Gastrocnemius medialis (tissue), 4 donors: ENCODE measurements around the gene COBL. TPM values are rescaled to one million over a fixed set of nuclear protein-coding genes. Genes with fewer than 3 reads are reported as not detected.
"Not testable (repeated sequence)": the region's sequence is repeated elsewhere in the genome, so short reads cannot be mapped to it uniquely, and the experiment has no call there.

Source experiments
- ATAC-seq, 2 donors: fragments of 150-250 bp; one replicate each; pipeline ENCODE4 v1.9.1; 2016
- DNase-seq, 2 donors: peaks; one replicate each; pipeline ENCODE4 v3.0.0-alpha.2; 2019
- H3K27ac ChIP-seq, 4 donors: fragments of 200-600 bp; sonication (generic); 1 replicate in 1 of 4; 2 replicates in 3 of 4; pipeline ENCODE4 v1.5.1; 2016 to 2018; ENCODE audit warnings: mild to moderate bottlenecking in 2 of 4, moderate library complexity in 1 of 4
- H3K27me3 ChIP-seq, 3 donors: fragments of 200-600 bp; sonication (generic) in 2 of 3; 1 replicate in 1 of 3; 2 replicates in 2 of 3; pipeline versions ENCODE4 v1.5.1 to v1.6.0; 2016 to 2019; ENCODE audit warnings: mild to moderate bottlenecking in 1 of 3, moderate library complexity in 1 of 3
- H3K36me3 ChIP-seq, 2 donors: fragments of 200-600 bp; sonication (generic) in 1 of 2; one replicate each; pipeline ENCODE4 v1.5.1; 2017 to 2018
- H3K4me1 ChIP-seq, 2 donors: fragments of 200-600 bp; sonication (generic) in 1 of 2; one replicate each; pipeline ENCODE4 v1.5.1; 2016 to 2017; ENCODE audit warnings: mild to moderate bottlenecking in 2 of 2
- H3K4me3 ChIP-seq, 4 donors: fragments of 200-600 bp; sonication (generic) in 3 of 4; 1 replicate in 1 of 4; 2 replicates in 3 of 4; pipeline ENCODE4 v1.5.1; 2016 to 2019; ENCODE audit warnings: mild to moderate bottlenecking in 2 of 4
- H3K9me3 ChIP-seq, 3 donors: fragments of 200-600 bp; sonication (generic) in 2 of 3; 1 replicate in 1 of 3; 2 replicates in 2 of 3; pipeline ENCODE4 v1.5.1; 2016 to 2019
- CTCF ChIP-seq, 5 experiments: fragments of 450-650 bp in 3 of 5; fragments of 200-600 bp in 2 of 5; sonication (generic) in 2 of 5; IDR thresholded peaks in 4 of 5; conservative IDR thresholded peaks in 1 of 5; 1 replicate in 4 of 5; 2 replicates in 1 of 5; pipeline ENCODE4 v1.5.1; 2016 to 2019; ENCODE audit warnings: antibody characterized with exemption in 5 of 5, mild to moderate bottlenecking in 3 of 5, moderate library complexity in 3 of 5
- POLR2A ChIP-seq, 2 donors: fragments of 450-650 bp; IDR thresholded peaks; one replicate each; pipeline ENCODE4 v1.6.1; 2017; ENCODE audit warnings: antibody characterized with exemption in 2 of 2, mild to moderate bottlenecking in 2 of 2, moderate library complexity in 2 of 2
- in situ Hi-C, 4 donors: fragments of 200-750 bp; cut with MboI; loops; one replicate each; pipeline versions ENCODE4 v1.15.0 to v1.8.0; 2017; ENCODE audit warnings: low sequenced_read_pairs in 4 of 4
- intact Hi-C: fragments of 100-400 bp; cut with DNase I; formaldehyde crosslinking; loops from one replicate; pipeline ENCODE4 v1.15.1; 2023; ENCODE audit warnings: low total_unique reads
- total RNA-seq, 4 donors: library from RNA; depleted of rRNA; stranded (reverse); fragments of >200 nt; gene quantifications; one replicate each; pipeline versions ENCODE4 v1.1.0 to v1.2.3, GENCODE V29; 2016

Gene COBL
- total RNA-seq, 4 donors from 2014 or later: 82.1 to 170 (median 124) TPM

GRCh38 chr7:51214098-51214497 lies 102.5 kb downstream of the COBL start:
- DNase-seq (no peak), ATAC-seq (no peak)
- in situ Hi-C loops (no loop called here), intact Hi-C loops (no loop called here)
- H3K36me3 ChIP-seq: no peaks in the 10 kb centered on the region
- H3K9me3 ChIP-seq: no peaks in the 10 kb centered on the region
- no peak overlapping the region for H3K4me3 ChIP-seq
- H3K4me1 ChIP-seq: no peaks in the 10 kb centered on the region
- H3K27me3 ChIP-seq: no peaks in the 10 kb centered on the region
- TF ChIP-seq POLR2A (IDR thresholded peaks at IDR 0.05): no peak
- no peak for TF ChIP-seq CTCF (IDR thresholded peaks at IDR 0.05 in 4 of 5, conservative IDR thresholded peaks at IDR 0.05 in 1 of 5)
- no peak overlapping the region for H3K27ac ChIP-seq

GRCh38 chr7:51213618-51214017 lies 103.0 kb downstream of the COBL start:
- Histone ChIP-seq H3K4me1 (no peaks in the 10 kb centered on the region), H3K36me3 (no peaks in the 10 kb centered on the region), H3K9me3 (no peaks in the 10 kb centered on the region), H3K27ac (no peak overlapping the region), H3K27me3 (no peaks in the 10 kb centered on the region), H3K4me3 (no peak overlapping the region)
- ATAC-seq: no peak
- TF ChIP-seq POLR2A (IDR thresholded peaks at IDR 0.05): no peak
- TF ChIP-seq CTCF (IDR thresholded peaks at IDR 0.05 in 4 of 5, conservative IDR thresholded peaks at IDR 0.05 in 1 of 5): no peak
- intact Hi-C loops (no loop called here), in situ Hi-C loops (no loop called here)
- no peak for DNase-seq

GRCh38 chr7:51210766-51211165 lies 105.8 kb downstream of the COBL start:
- Histone ChIP-seq H3K27me3 (no peaks in the 10 kb centered on the region), H3K4me1 (no peaks in the 10 kb centered on the region), H3K4me3 (no peak overlapping the region), H3K9me3 (no peaks in the 10 kb centered on the region), H3K36me3 (no peaks in the 10 kb centered on the region), H3K27ac (no peak overlapping the region)
- TF ChIP-seq CTCF (IDR thresholded peaks at IDR 0.05 in 4 of 5, conservative IDR thresholded peaks at IDR 0.05 in 1 of 5) (no peak), POLR2A (IDR thresholded peaks at IDR 0.05) (no peak)
- ATAC-seq (no peak), DNase-seq (no peak)
- in situ Hi-C loops: no loop called here
- intact Hi-C loops: no loop called here

- in situ Hi-C loops: no loop called here
- H3K4me3 ChIP-seq: no peak overlapping the region
- no peaks in the 10 kb centered on the region for H3K4me1 ChIP-seq
- intact Hi-C loops: no loop called here
- no peaks in the 10 kb centered on the region for H3K36me3 ChIP-seq
- ATAC-seq (no peak), DNase-seq (no peak)
- no peaks in the 10 kb centered on the region for H3K27me3 ChIP-seq
- no peak for TF ChIP-seq CTCF (IDR thresholded peaks at IDR 0.05 in 4 of 5, conservative IDR thresholded peaks at IDR 0.05 in 1 of 5)
- no peak for TF ChIP-seq POLR2A (IDR thresholded peaks at IDR 0.05)
- H3K27ac ChIP-seq: no peak overlapping the region
- no peaks in the 10 kb centered on the region for H3K9me3 ChIP-seq
These were observed 107.2 kb downstream of the COBL start for GRCh38 chr7:51209426-51209825.

- H3K27ac ChIP-seq, in situ Hi-C loops, H3K27me3 ChIP-seq, H3K9me3 ChIP-seq, ATAC-seq, H3K4me3 ChIP-seq, H3K36me3 ChIP-seq, DNase-seq, H3K4me1 ChIP-seq, intact Hi-C loops: not testable (repeated sequence)
These were observed 108.5 kb downstream of the COBL start for GRCh38 chr7:51208125-51208524.
